Right atrium auricular region (tissue), 2 donors: ENCODE measurements around the gene NT5C1A. TPM values are rescaled to one million over a fixed set of nuclear protein-coding genes. Genes with fewer than 3 reads are reported as not detected.

Experiments used
- DNase-seq: peaks from one replicate; pipeline ENCODE4 v3.0.0-alpha.2; 2019; ENCODE audit warnings: low spot score
- H3K27ac ChIP-seq, 2 donors: fragments of 200-600 bp; sonication (generic); 1 replicate in 1 of 2; 2 replicates in 1 of 2; pipeline ENCODE4 v1.5.1; 2016 to 2019
- H3K27me3 ChIP-seq, 2 donors: fragments of 200-600 bp; sonication (generic); one replicate each; pipeline versions ENCODE4 v1.5.1 to v1.6.0; 2017 to 2019
- H3K36me3 ChIP-seq: fragments of 200-600 bp; sonication (generic); one replicate; pipeline ENCODE4 v1.5.1; 2016
- H3K4me1 ChIP-seq, 2 donors: fragments of 200-600 bp; sonication (generic); one replicate each; pipeline versions ENCODE4 v1.5.1 to v1.6.0; 2017 to 2019
- H3K4me3 ChIP-seq, 2 donors: fragments of 200-600 bp; sonication (generic); 1 replicate in 1 of 2; 2 replicates in 1 of 2; pipeline ENCODE4 v1.5.1; 2017 to 2019; ENCODE audit warnings: mild to moderate bottlenecking in 1 of 2, moderate library complexity in 1 of 2
- H3K9me3 ChIP-seq, 2 donors: fragments of 200-600 bp; sonication (generic); one replicate each; pipeline ENCODE4 v1.5.1; 2019
- CTCF ChIP-seq, 2 donors: fragments of 200-600 bp; sonication (generic); IDR thresholded peaks; one replicate each; pipeline ENCODE4 v1.5.1; 2019; ENCODE audit warnings: antibody characterized with exemption in 2 of 2
- total RNA-seq, 2 donors: library from RNA; depleted of rRNA; stranded (reverse); fragments of >200 nt; gene quantifications; one replicate each; pipeline ENCODE4 v1.1.0, GENCODE V29; 2016

The NT5C1A gene
- total RNA-seq, 2 donors from 2014 or later, result 4.6 to 24.6 TPM

GRCh38 chr1:39668894-39669293, 3.0 kb downstream of the NT5C1A start:
- H3K27me3 ChIP-seq, result no peaks in the 10 kb centered on the region
- H3K4me1 ChIP-seq, result peaks cover 0 to 46% of the 10 kb centered on the region in 2 donors
- H3K4me3 ChIP-seq, result no peak overlapping the region
- DNase-seq, result no peak
- no peaks in the 10 kb centered on the region for H3K9me3 ChIP-seq
- H3K36me3 ChIP-seq, result no peaks in the 10 kb centered on the region
- TF ChIP-seq CTCF (IDR thresholded peaks at IDR 0.05), result no peak
- no peak overlapping the region for H3K27ac ChIP-seq

GRCh38 chr1:39668111-39668510, 3.8 kb downstream of the NT5C1A start:
- DNase-seq, result no peak
- no peak overlapping the region for H3K4me3 ChIP-seq
- H3K36me3 ChIP-seq, result no peaks in the 10 kb centered on the region
- no peaks in the 10 kb centered on the region for H3K9me3 ChIP-seq
- H3K4me1 ChIP-seq, result peaks cover 0 to 46% of the 10 kb centered on the region in 2 donors
- H3K27me3 ChIP-seq, result no peaks in the 10 kb centered on the region
- TF ChIP-seq CTCF (IDR thresholded peaks at IDR 0.05), result peak in 1 of 2 donors; percentile 9
- peak overlapping the region in 1 of 2 donors; percentile 38 for H3K27ac ChIP-seq

- no peak for DNase-seq
- Histone ChIP-seq H3K9me3 (no peaks in the 10 kb centered on the region), H3K4me1 (peaks cover 0 to 38% of the 10 kb centered on the region in 2 donors), H3K36me3 (no peaks in the 10 kb centered on the region), H3K4me3 (no peak overlapping the region), H3K27ac (no peak overlapping the region), H3K27me3 (no peaks in the 10 kb centered on the region)
- no peak for TF ChIP-seq CTCF (IDR thresholded peaks at IDR 0.05)
These were observed 5.1 kb downstream of the NT5C1A start for GRCh38 chr1:39666772-39667171.

- no peaks in the 10 kb centered on the region for H3K9me3 ChIP-seq
- TF ChIP-seq CTCF (IDR thresholded peaks at IDR 0.05), result no peak
- no peaks in the 10 kb centered on the region for H3K27me3 ChIP-seq
- no peak for DNase-seq
- H3K4me1 ChIP-seq, result peaks cover 0 to 12% of the 10 kb centered on the region in 2 donors
- H3K36me3 ChIP-seq, result no peaks in the 10 kb centered on the region
- H3K27ac ChIP-seq, result no peak overlapping the region
- H3K4me3 ChIP-seq, result no peak overlapping the region
These were observed 8.3 kb downstream of the NT5C1A start for GRCh38 chr1:39663559-39663958.

GRCh38 chr1:39662861-39663260, 9.0 kb downstream of the NT5C1A start:
- Histone ChIP-seq H3K27ac (no peak overlapping the region), H3K4me3 (no peak overlapping the region), H3K4me1 (peaks cover 0 to 8% of the 10 kb centered on the region in 2 donors), H3K27me3 (no peaks in the 10 kb centered on the region), H3K9me3 (no peaks in the 10 kb centered on the region), H3K36me3 (no peaks in the 10 kb centered on the region)
- no peak for TF ChIP-seq CTCF (IDR thresholded peaks at IDR 0.05)
- no peak for DNase-seq

- Histone ChIP-seq H3K9me3 (no peaks in the 10 kb centered on the region), H3K36me3 (no peaks in the 10 kb centered on the region), H3K27me3 (no peaks in the 10 kb centered on the region), H3K4me3 (no peak overlapping the region), H3K27ac (no peak overlapping the region), H3K4me1 (peaks cover 0 to 23% of the 10 kb centered on the region in 2 donors)
- TF ChIP-seq CTCF (IDR thresholded peaks at IDR 0.05), result no peak
- DNase-seq, result no peak
These were observed 12.4 kb downstream of the NT5C1A start for GRCh38 chr1:39659538-39659937.
